Body of pancreas (tissue), 4 donors: Measurements from ENCODE around the gene FHL1. TPM values are rescaled to one million over a fixed set of nuclear protein-coding genes. Genes with fewer than 3 reads are reported as not detected.
"Not testable (repeated sequence)": the region's sequence is repeated elsewhere in the genome, so short reads cannot be mapped to it uniquely, and the experiment has no call there.

Experiments used
- ATAC-seq: fragments of 150-250 bp; one replicate; pipeline ENCODE4 v1.9.1; 2016
- DNase-seq, 4 donors: peaks; one replicate each; pipeline ENCODE4 v3.0.0-alpha.2; 2019
- H3K27ac ChIP-seq, 4 donors: fragments of 200-600 bp; sonication (generic); 1 replicate in 3 of 4; 2 replicates in 1 of 4; pipeline versions ENCODE4 v1.5.1 to v1.6.1; 2016 to 2019; ENCODE audit warnings: mild to moderate bottlenecking in 1 of 4, mixed read lengths in 1 of 4, moderate library complexity in 1 of 4
- H3K27me3 ChIP-seq, 2 donors: fragments of 200-600 bp; sonication (generic); one replicate each; pipeline ENCODE4 v1.6.0; 2016; ENCODE audit warnings: mild to moderate bottlenecking in 1 of 2
- H3K36me3 ChIP-seq, 2 donors: fragments of 200-600 bp; sonication (generic); replicated peaks in 1 of 2; 2 replicates each; pipeline ENCODE4 v1.5.1; 2016; ENCODE audit warnings: low read depth in 2 of 2; ENCODE audit not compliant: insufficient read depth in 1 of 2
- H3K4me1 ChIP-seq: fragments of 200-600 bp; sonication (generic); one replicate; pipeline ENCODE4 v1.6.0; 2016
- H3K4me3 ChIP-seq, 2 donors: fragments of 200-600 bp; sonication (generic); 1 replicate in 1 of 2; 2 replicates in 1 of 2; pipeline ENCODE4 v1.5.1; 2016 to 2019
- H3K9me3 ChIP-seq, 3 donors: fragments of 200-600 bp; sonication (generic); 1 replicate in 2 of 3; 2 replicates in 1 of 3; pipeline ENCODE4 v1.5.1; 2016
- POLR2A ChIP-seq, 3 donors: fragments of 450-650 bp; IDR thresholded peaks; one replicate each; pipeline ENCODE4 v1.6.1; 2016; ENCODE audit warnings: antibody characterized with exemption in 3 of 3, mild to moderate bottlenecking in 2 of 3
- WGBS, 2 donors: methylation state at CpG; one replicate each; pipeline ENCODE4 v1.1.5; 2017; 5-methylcytosine and 5-hydroxymethylcytosine counted together
- intact Hi-C: fragments of 100-400 bp; cut with DNase I; formaldehyde crosslinking; loops from one replicate; pipeline ENCODE4 v1.15.1; 2023
- total RNA-seq, 2 donors: library from RNA; depleted of rRNA; stranded (reverse); fragments of >200 nt; gene quantifications; one replicate each; pipeline ENCODE4 v1.1.0, GENCODE V29; 2016
- TF ChIP-seq, protein P1 (sequence below), 7 experiments: fragments of 450-650 bp in 4 of 7; fragments of 200-600 bp in 3 of 7; sonication (generic) in 3 of 7; IDR thresholded peaks; one replicate each; pipeline ENCODE4 v1.5.1; 2016 to 2019; ENCODE audit warnings: antibody characterized with exemption in 7 of 7

FHL1 gene
- total RNA-seq, result 100 to 1,000 TPM in 1 of 2 donors, 10 to 100 TPM in 1; 40.2 to 125 TPM

DNA sequence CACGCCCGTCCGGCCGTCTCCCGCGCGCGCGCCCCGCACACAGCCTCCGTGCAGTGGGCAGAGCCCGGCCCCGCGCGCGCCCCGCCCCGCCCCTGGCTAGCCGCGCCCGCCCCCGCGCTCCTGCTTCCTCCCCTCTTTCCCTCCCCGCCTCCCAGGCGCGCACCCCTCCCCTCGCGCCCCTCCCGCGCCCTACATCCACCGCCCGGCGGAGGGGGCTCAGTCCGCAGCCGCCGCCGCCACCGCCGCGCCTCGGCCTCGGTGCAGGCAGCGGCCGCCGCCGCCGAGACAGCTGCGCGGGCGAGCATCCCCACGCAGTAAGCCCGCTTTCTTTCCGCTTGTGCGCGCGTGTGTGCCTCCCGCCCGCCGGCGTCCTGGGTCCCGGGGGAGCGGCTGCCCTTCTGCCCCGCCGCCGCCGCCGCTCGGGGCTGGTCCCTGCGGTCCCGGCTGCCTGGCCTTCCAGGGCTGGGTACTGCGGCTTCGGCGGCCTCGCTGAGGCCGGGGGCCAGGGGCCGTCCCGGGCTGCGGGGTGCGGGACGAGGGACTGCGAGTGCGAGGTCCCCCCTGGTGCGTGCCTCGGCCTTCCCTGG lies at the start of gene FHL1:
Gene FHL1 (plus strand): TSS at position 219 of the 587 bp plus-strand sequence.
- DNase-seq, result peak; percentile 22 to 57 (median 33)
- Histone ChIP-seq H3K9me3 (no peaks in the 10 kb centered on the region), H3K27ac (peak within 1 kb of the TSS in 3 of 4 donors; percentile 17 to 46 (median 34)), H3K4me3 (peak within 1 kb of the TSS in 1 of 2 donors; percentile 18), H3K4me1 (peaks cover 5% of the 10 kb centered on the region), H3K36me3 (no peaks in the 10 kb centered on the region), H3K27me3 (no peaks in the 10 kb centered on the region)
- peak; percentile 83 for ATAC-seq
- TF ChIP-seq, protein P1, sequence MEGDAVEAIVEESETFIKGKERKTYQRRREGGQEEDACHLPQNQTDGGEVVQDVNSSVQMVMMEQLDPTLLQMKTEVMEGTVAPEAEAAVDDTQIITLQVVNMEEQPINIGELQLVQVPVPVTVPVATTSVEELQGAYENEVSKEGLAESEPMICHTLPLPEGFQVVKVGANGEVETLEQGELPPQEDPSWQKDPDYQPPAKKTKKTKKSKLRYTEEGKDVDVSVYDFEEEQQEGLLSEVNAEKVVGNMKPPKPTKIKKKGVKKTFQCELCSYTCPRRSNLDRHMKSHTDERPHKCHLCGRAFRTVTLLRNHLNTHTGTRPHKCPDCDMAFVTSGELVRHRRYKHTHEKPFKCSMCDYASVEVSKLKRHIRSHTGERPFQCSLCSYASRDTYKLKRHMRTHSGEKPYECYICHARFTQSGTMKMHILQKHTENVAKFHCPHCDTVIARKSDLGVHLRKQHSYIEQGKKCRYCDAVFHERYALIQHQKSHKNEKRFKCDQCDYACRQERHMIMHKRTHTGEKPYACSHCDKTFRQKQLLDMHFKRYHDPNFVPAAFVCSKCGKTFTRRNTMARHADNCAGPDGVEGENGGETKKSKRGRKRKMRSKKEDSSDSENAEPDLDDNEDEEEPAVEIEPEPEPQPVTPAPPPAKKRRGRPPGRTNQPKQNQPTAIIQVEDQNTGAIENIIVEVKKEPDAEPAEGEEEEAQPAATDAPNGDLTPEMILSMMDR (IDR thresholded peaks at IDR 0.05), result no peak
- no peak for TF ChIP-seq POLR2A (IDR thresholded peaks at IDR 0.05)
- WGBS, 2 donors, result 0% methylated on average over 6 of the region's 84 CpGs; no CpG with 5 or more reads in 1 of the 2 donors
- intact Hi-C loops, result no loop called here

DNA sequence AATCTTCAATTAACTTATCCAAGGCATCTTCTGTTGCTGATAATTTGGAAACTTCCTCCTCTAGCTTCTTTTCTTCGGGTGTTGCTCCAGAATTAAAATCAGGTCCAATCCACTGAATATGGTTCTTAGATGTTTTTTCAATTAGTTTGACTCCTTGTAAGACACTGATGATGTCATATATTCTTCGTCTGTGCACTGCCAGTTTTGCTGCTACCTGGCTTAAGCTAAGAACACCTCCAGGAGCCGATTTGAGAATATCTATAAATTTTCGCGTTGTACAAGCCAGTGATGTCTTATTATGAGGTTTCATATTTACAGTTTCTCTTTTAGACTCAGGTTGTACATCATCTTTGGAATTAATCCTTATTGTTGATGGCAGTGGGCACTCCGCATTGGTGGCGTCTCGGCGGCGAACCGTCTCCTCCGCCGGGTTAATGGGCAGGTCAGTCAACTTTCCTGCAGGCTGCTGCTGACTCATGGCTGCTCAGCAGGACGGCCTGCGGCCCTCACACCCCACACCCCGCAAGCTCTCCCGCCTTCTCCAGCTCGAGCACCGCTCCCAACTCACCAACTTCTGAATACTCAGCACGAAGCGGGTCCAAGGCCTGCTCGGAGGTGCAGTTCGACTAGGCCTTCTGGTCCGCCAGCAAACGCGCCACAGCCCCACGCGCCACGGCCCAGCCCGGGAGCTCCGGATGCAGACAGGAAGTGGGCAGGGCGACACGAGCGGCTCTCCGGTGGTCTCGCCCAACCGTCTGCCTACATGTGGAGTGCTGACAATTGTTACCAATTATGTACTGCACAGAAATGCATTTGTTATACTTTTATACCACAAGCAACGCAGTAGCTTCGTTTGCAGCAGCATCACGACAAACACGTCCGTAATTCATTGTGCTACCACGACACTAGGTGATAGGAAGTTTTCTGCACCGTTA lies 49.2 kb upstream of the FHL1 start:
- 84 to 88% methylated on average over 17 to 19 of the region's 44 CpGs for WGBS, 2 donors
- intact Hi-C loops, result no loop called here
- DNase-seq, result no peak
- no peaks in the 10 kb centered on the region for H3K9me3 ChIP-seq
- no peaks in the 10 kb centered on the region for H3K4me1 ChIP-seq
- H3K27me3 ChIP-seq, result no peaks in the 10 kb centered on the region
- ATAC-seq, result no peak
- no peaks in the 10 kb centered on the region for H3K36me3 ChIP-seq
- TF ChIP-seq, protein P1 (IDR thresholded peaks at IDR 0.05), result no peak
- no peak for TF ChIP-seq POLR2A (IDR thresholded peaks at IDR 0.05)
- no peak overlapping the region for H3K27ac ChIP-seq
- no peak overlapping the region for H3K4me3 ChIP-seq

DNA sequence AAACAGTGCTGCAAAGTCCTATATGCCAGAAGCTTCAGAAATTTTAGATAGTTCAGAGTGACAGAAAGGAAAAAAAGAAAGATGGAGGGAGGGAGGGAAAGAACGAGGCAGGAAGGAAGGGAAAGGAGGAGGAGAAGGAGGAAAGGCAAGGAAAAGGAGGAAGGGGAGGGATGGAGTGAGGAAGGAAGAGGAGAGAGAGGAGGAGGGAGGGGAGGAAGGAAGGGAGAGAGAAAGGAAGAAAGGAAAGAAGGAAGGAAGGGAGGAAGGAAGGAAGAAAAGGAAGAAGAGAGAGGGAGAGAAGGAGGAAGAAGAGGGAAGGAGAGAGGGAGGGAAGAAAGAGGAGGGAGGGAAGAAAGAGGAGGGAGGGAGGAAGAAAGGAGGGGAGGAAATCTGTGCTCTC lies 42.4 kb upstream of the FHL1 start:
- Histone ChIP-seq H3K27ac (no peak overlapping the region), H3K36me3 (no peaks in the 10 kb centered on the region), H3K9me3 (no peaks in the 10 kb centered on the region), H3K4me3 (no peak overlapping the region), H3K27me3 (no peaks in the 10 kb centered on the region), H3K4me1 (no peaks in the 10 kb centered on the region)
- WGBS, 2 donors, result 13 to 20% methylated on average over 1 of the region's 1 CpG
- ATAC-seq (no peak), DNase-seq (no peak)
- TF ChIP-seq, protein P1 (IDR thresholded peaks at IDR 0.05), result no peak
- no peak for TF ChIP-seq POLR2A (IDR thresholded peaks at IDR 0.05)
- intact Hi-C loops, result no loop called here

DNA sequence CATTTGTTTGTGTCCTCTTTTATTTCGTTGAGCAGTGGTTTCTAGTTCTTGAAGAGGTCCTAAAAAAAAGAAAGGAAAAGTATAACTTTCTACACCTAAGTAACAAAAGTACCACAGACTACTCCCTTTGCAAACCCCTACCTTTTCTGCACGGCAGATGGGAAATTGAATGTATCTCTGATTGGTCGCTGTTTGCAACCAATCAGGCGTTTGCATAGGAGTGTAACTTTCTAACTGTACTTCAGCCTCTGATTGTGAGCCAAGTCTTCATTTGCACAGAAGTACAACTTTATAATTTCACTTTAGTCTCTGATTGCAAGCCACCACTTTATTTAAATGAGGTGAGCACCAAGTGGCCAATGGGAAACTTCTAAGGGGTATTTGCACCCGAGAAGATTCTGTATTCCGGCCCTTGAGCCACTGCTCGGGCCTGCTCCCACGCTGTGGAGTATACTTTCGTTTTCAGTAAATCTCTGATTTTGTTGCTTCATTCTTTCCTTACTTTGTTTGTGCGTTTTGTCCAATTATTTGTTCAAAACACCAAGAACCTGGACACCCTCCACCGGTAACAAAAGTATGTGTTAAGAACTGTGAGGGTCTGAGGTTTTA lies 40.3 kb upstream of the FHL1 start:
- H3K4me3 ChIP-seq, result no peak overlapping the region
- ATAC-seq (no peak), DNase-seq (no peak)
- intact Hi-C loops, result no loop called here
- 71 to 73% methylated on average over 11 of the region's 11 CpGs for WGBS, 2 donors
- H3K9me3 ChIP-seq, result no peaks in the 10 kb centered on the region
- TF ChIP-seq, protein P1 (IDR thresholded peaks at IDR 0.05), result no peak
- no peak for TF ChIP-seq POLR2A (IDR thresholded peaks at IDR 0.05)
- H3K27me3 ChIP-seq, result no peaks in the 10 kb centered on the region
- no peaks in the 10 kb centered on the region for H3K36me3 ChIP-seq
- no peaks in the 10 kb centered on the region for H3K4me1 ChIP-seq
- H3K27ac ChIP-seq, result no peak overlapping the region

DNA sequence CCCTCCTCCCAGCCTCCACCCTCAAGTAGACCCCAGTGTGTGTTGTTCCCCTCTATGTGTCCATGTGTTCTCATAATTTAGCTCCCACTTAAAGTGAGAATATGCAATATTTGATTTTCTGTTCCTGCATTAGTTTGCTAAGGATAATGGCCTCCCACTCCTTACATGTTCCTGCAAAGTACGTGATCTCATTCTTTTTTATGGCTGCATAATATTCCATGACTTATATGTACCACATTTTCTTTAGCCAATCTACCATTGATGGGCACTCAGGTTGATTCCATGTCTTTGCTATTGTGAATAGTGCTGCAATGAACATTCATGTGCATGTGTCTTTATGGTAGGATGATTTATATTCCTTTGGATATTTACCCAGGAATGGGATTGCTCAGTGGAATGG lies 38.4 kb upstream of the FHL1 start:
- intact Hi-C loops, result not testable (repeated sequence)

More for the DNA sequence above, 38.4 kb upstream of the FHL1 start:
- not testable (repeated sequence) for H3K4me3 ChIP-seq, H3K9me3 ChIP-seq, H3K27me3 ChIP-seq, H3K36me3 ChIP-seq, ATAC-seq, H3K27ac ChIP-seq, DNase-seq, H3K4me1 ChIP-seq
- 67 to 78% methylated on average over 1 of the region's 1 CpG for WGBS, 2 donors
